ENCODE results near the gene PTPRT. TPM values are rescaled to one million over a fixed set of nuclear protein-coding genes. Genes with fewer than 3 reads are reported as not detected.

Gene PTPRT
- total RNA-seq, 1 experiment from 2014 or later = 0.13 TPM

- H3K79me2 ChIP-seq (ENCODE audit: insufficient read depth, low read length) = no peaks in the 10 kb centered on the region
- no peaks in the 10 kb centered on the region for H3K79me1 ChIP-seq (ENCODE audit: insufficient read depth, low read depth, low read length, poor library complexity, severe bottlenecking)
- H2AFZ ChIP-seq (ENCODE audit: low read length) = no peak overlapping the region
- no peaks in the 10 kb centered on the region for H3K27me3 ChIP-seq (ENCODE audit: insufficient read depth, low read length)
- no peaks in the 10 kb centered on the region for H4K20me1 ChIP-seq (ENCODE audit: control insufficient read depth, insufficient read depth, insufficient read length)
- no peak overlapping the region for H3K4ac ChIP-seq (ENCODE audit: low read depth, low read length)
- H3K56ac ChIP-seq (ENCODE audit: insufficient read length, low read depth, low read length) = no peak overlapping the region
- DNase-seq = no peak
- Mint-ChIP-seq H3K9me3 (peaks cover 0 to 1% of the 10 kb centered on the region in 2 experiments; a peak in 1 of 5 replicates), H3K36me3 (ENCODE audit: insufficient read depth in 1 of 3, low read depth in 3 of 3) (no peaks in the 10 kb centered on the region; a peak in 1 of 7 replicates), H3K4me1 (peaks cover 8 to 11% of the 10 kb centered on the region in 2 experiments), H3K27ac (no peak overlapping the region), H3K4me3 (no peak overlapping the region), H3K27me3 (ENCODE audit: low read depth) (no peaks in the 10 kb centered on the region; the same call in 1 of the 2 replicates)
- no peak overlapping the region for H3K14ac ChIP-seq (ENCODE audit: insufficient read depth, low read length)
- WGBS (ENCODE audit: extremely low coverage, insufficient read length, low lambda C conversion rate) = 100% methylated on average over 4 of the region's 8 CpGs
- H3K23me2 ChIP-seq (ENCODE audit: insufficient read length, low read depth, low read length, poor library complexity, severe bottlenecking) = no peaks in the 10 kb centered on the region
- no peak overlapping the region for H2AK5ac ChIP-seq (ENCODE audit: insufficient read length, low read length)
- no peak overlapping the region for H4K5ac ChIP-seq (ENCODE audit: insufficient read length, low read depth, low read length)
- H3T11ph ChIP-seq (ENCODE audit: low read length) = no peak overlapping the region
- no peaks in the 10 kb centered on the region for H3K9me3 ChIP-seq (ENCODE audit: control insufficient read depth, low read depth, low read length)
- H2BK5ac ChIP-seq (ENCODE audit: insufficient read length, low read length) = no peak overlapping the region
- H3K4me1 ChIP-seq (ENCODE audit: insufficient read depth, low read length) = no peaks in the 10 kb centered on the region
- no peak overlapping the region for H3K18ac ChIP-seq (ENCODE audit: insufficient read length, low read depth, low read length)
- no peak overlapping the region for H3K4me2 ChIP-seq (ENCODE audit: insufficient read depth, insufficient read length, low read length)
- no peak overlapping the region for H3K9ac ChIP-seq (ENCODE audit: extremely low read depth, insufficient read length, low read length)
- H2BK12ac ChIP-seq (ENCODE audit: insufficient read length, low read depth, low read length) = no peak overlapping the region
- H4K91ac ChIP-seq (ENCODE audit: insufficient read length, low read depth, low read length) = no peak overlapping the region
- no peak for TF ChIP-seq CTCF (conservative IDR thresholded peaks at IDR 0.05)
- no peak overlapping the region for H2BK120ac ChIP-seq (ENCODE audit: low read depth, low read length, poor library complexity, severe bottlenecking)
- no peak overlapping the region for H3K23ac ChIP-seq (ENCODE audit: insufficient read length, low read depth, low read length)
- H2BK15ac ChIP-seq (ENCODE audit: low read depth, low read length) = no peak overlapping the region
- no peak overlapping the region for H4K8ac ChIP-seq (replicated peaks; ENCODE audit: insufficient read length, low read depth, low read length)
- H3K27ac ChIP-seq (ENCODE audit: insufficient read length, low read depth, low read length) = no peak overlapping the region
- H2BK20ac ChIP-seq (ENCODE audit: low read depth, low read length, poor library complexity, severe bottlenecking) = no peak overlapping the region
Observed at GRCh38 chr20:42974347-42974746, 215.4 kb downstream of the PTPRT start.
